ENCODE results near the gene FALEC. TPM values are rescaled to one million over a fixed set of nuclear protein-coding genes. Genes with fewer than 3 reads are reported as not detected.
A peak's percentile ranks its signal among the peaks of the same experiment; 100 is the strongest.

Gene FALEC
- total RNA-seq, 3 donors from 2014 or later, result 2.2 TPM; not detected in 2

- TF ChIP-seq POLR2AphosphoS5 (IDR thresholded peaks at IDR 0.05), result no peak
- TF ChIP-seq POLR2A (IDR thresholded peaks at IDR 0.05), result no peak
- TF ChIP-seq CTCF (IDR thresholded peaks at IDR 0.05), result no peak
- Histone ChIP-seq H3K36me3 (no peaks in the 10 kb centered on the region), H3K9me3 (no peaks in the 10 kb centered on the region), H3K27me3 (no peaks in the 10 kb centered on the region), H3K4me3 (no peak overlapping the region), H3K27ac (no peak overlapping the region), H3K4me1 (peaks cover 0 to 5% of the 10 kb centered on the region in 2 donors)
- DNase-seq (ENCODE audit: low spot score in 2 of 2), result no peak
- intact Hi-C loops (cut with DNase I; ENCODE audit: low total_unique reads), result loop anchor here (5.0 kb wide), 1 partner anchor 112 kb away; no protein-coding TSS in a partner anchor
Observed at GRCh38 chr1:150544204-150544603, 28.7 kb downstream of the FALEC start.

- Histone ChIP-seq H3K4me3 (no peak overlapping the region), H3K36me3 (no peaks in the 10 kb centered on the region), H3K27ac (no peak overlapping the region), H3K27me3 (no peaks in the 10 kb centered on the region), H3K4me1 (peaks cover 0 to 10% of the 10 kb centered on the region in 2 donors), H3K9me3 (no peaks in the 10 kb centered on the region)
- intact Hi-C loops (cut with DNase I; ENCODE audit: low total_unique reads), result no loop called here
- no peak for DNase-seq (ENCODE audit: low spot score in 2 of 2)
- TF ChIP-seq POLR2AphosphoS5 (IDR thresholded peaks at IDR 0.05), result no peak
- no peak for TF ChIP-seq CTCF (IDR thresholded peaks at IDR 0.05)
- no peak for TF ChIP-seq POLR2A (IDR thresholded peaks at IDR 0.05)
Observed at GRCh38 chr1:150545486-150546032, 30.0 kb downstream of the FALEC start.

- Histone ChIP-seq H3K27me3 (no peaks in the 10 kb centered on the region), H3K36me3 (no peaks in the 10 kb centered on the region), H3K27ac (no peak overlapping the region), H3K4me3 (no peak overlapping the region), H3K9me3 (no peaks in the 10 kb centered on the region), H3K4me1 (peaks cover 0 to 14% of the 10 kb centered on the region in 2 donors)
- no peak for DNase-seq (ENCODE audit: low spot score in 2 of 2)
- TF ChIP-seq CTCF (IDR thresholded peaks at IDR 0.05) (no peak), POLR2AphosphoS5 (IDR thresholded peaks at IDR 0.05) (no peak), POLR2A (IDR thresholded peaks at IDR 0.05) (no peak)
- intact Hi-C loops (cut with DNase I; ENCODE audit: low total_unique reads), result no loop called here
Observed at GRCh38 chr1:150546294-150546937, 30.9 kb downstream of the FALEC start.

GRCh38 chr1:150548324-150548631 is 32.7 kb downstream of the FALEC start:
- peak overlapping the region; percentile 84 to 97 for H3K27ac ChIP-seq
- no peak for DNase-seq (ENCODE audit: low spot score in 2 of 2)
- intact Hi-C loops (cut with DNase I; ENCODE audit: low total_unique reads), result no loop called here

More at GRCh38 chr1:150548324-150548631, 32.7 kb downstream of the FALEC start:
- TF ChIP-seq POLR2A (IDR thresholded peaks at IDR 0.05), result no peak
- TF ChIP-seq POLR2AphosphoS5 (IDR thresholded peaks at IDR 0.05), result no peak
- TF ChIP-seq CTCF (IDR thresholded peaks at IDR 0.05), result no peak
- Histone ChIP-seq H3K27me3 (no peaks in the 10 kb centered on the region), H3K9me3 (no peaks in the 10 kb centered on the region), H3K4me3 (peak overlapping the region; percentile 62 to 88 (median 62)), H3K36me3 (no peaks in the 10 kb centered on the region), H3K4me1 (peaks cover 12 to 20% of the 10 kb centered on the region in 2 donors)
